ENCODE data around the gene ZFYVE27. TPM values are rescaled to one million over a fixed set of nuclear protein-coding genes. Genes with fewer than 3 reads are reported as not detected.

Gene ZFYVE27
- total and polyA plus RNA-seq, 10 of the 15 experiments (the other 5 are each of a cell fraction or from before 2014, with no cell fraction given) = 1.1 to 28.9 (median 21.4) TPM

GRCh38 chr10:97800474-97800873 is 63.5 kb downstream of the ZFYVE27 start (continued):
- TF ChIP-seq ZBTB11 (CRISPR knock-in tag; IDR thresholded peaks at IDR 0.05) (no peak), IKZF2 (IDR thresholded peaks at IDR 0.05) (no peak), RCOR1 (conservative IDR thresholded peaks at IDR 0.05; ENCODE audit: low read depth, low read length) (no peak), ZNF207 (IDR thresholded peaks at IDR 0.05; ENCODE audit: borderline replicate concordance) (no peak), ELK1 (IDR thresholded peaks at IDR 0.05; ENCODE audit: low read depth, low read length) (no peak), CEBPB (IDR thresholded peaks at IDR 0.05; ENCODE audit: borderline replicate concordance in 1 of 2, low read depth in 2 of 2, low read length in 2 of 2) (no peak), ZBTB4 (CRISPR knock-in tag; IDR thresholded peaks at IDR 0.05) (no peak), NKRF (conservative IDR thresholded peaks at IDR 0.05) (no peak), ZNF217 (IDR thresholded peaks at IDR 0.05) (no peak)
